H9 (cell line): Measurements from ENCODE around the gene GSE1. TPM values are rescaled to one million over a fixed set of nuclear protein-coding genes. Genes with fewer than 3 reads are reported as not detected.

Source experiments
- DNase-seq: peaks from one replicate; pipeline ENCODE4 v3.0.0-alpha.2; 2017
- H2AFZ ChIP-seq: one replicate; pipeline ENCODE4 v1.6.1; 2013; ENCODE audit warnings: mild to moderate bottlenecking, low read length, control low read depth, moderate library complexity
- H2AK5ac ChIP-seq: 2 replicates; pipeline ENCODE4 v1.6.1; 2013; ENCODE audit warnings: low read length, control low read depth, mixed read lengths; ENCODE audit not compliant: insufficient read length
- H2BK120ac ChIP-seq: one replicate; pipeline ENCODE4 v1.6.1; 2013; ENCODE audit warnings: low read depth, mild to moderate bottlenecking, low read length, control low read depth, inconsistent platforms; ENCODE audit not compliant: poor library complexity, severe bottlenecking
- H2BK12ac ChIP-seq: 2 replicates; pipeline ENCODE4 v1.6.1; 2013; ENCODE audit warnings: low read length, control low read depth, mixed read lengths, low read depth; ENCODE audit not compliant: insufficient read length
- H2BK15ac ChIP-seq: 2 replicates; pipeline ENCODE4 v1.6.1; 2013; ENCODE audit warnings: low read depth, low read length, control low read depth
- H2BK20ac ChIP-seq: one replicate; pipeline ENCODE4 v1.6.1; 2013; ENCODE audit warnings: low read depth, mild to moderate bottlenecking, low read length, control low read depth, inconsistent platforms; ENCODE audit not compliant: poor library complexity, severe bottlenecking
- H2BK5ac ChIP-seq: 2 replicates; pipeline ENCODE4 v1.6.1; 2013; ENCODE audit warnings: low read length, control low read depth, mixed read lengths; ENCODE audit not compliant: insufficient read length
- H3K14ac ChIP-seq: 2 replicates; pipeline ENCODE4 v1.6.1; 2013; ENCODE audit warnings: low read length, control low read depth; ENCODE audit not compliant: insufficient read depth
- H3K18ac ChIP-seq: 2 replicates; pipeline ENCODE4 v1.6.1; 2013; ENCODE audit warnings: low read depth, mild to moderate bottlenecking, mixed read lengths, low read length, control low read depth; ENCODE audit not compliant: insufficient read length
- H3K23ac ChIP-seq: 2 replicates; pipeline ENCODE4 v1.6.1; 2013; ENCODE audit warnings: low read length, control low read depth, mixed read lengths, low read depth; ENCODE audit not compliant: insufficient read length
- H3K23me2 ChIP-seq: 2 replicates; pipeline ENCODE4 v1.6.1; 2013; ENCODE audit warnings: low read depth, mild to moderate bottlenecking, mixed read lengths, low read length, control low read depth; ENCODE audit not compliant: insufficient read length, poor library complexity, severe bottlenecking
- H3K27ac ChIP-seq: 2 replicates; pipeline ENCODE4 v1.5.1; 2013; ENCODE audit warnings: low read length, control low read depth, mixed read lengths, low read depth; ENCODE audit not compliant: insufficient read length
- H3K27me3 ChIP-seq: 2 replicates; pipeline ENCODE4 v1.6.1; 2013; ENCODE audit warnings: low read length, control low read depth, inconsistent platforms; ENCODE audit not compliant: insufficient read depth
- H3K4ac ChIP-seq: 2 replicates; pipeline ENCODE4 v1.6.1; 2013; ENCODE audit warnings: low read depth, mild to moderate bottlenecking, control low read depth, inconsistent platforms, low read length, moderate library complexity
- H3K4me1 ChIP-seq: 2 replicates; pipeline ENCODE4 v1.6.1; 2013; ENCODE audit warnings: low read length, control low read depth, inconsistent platforms; ENCODE audit not compliant: insufficient read depth
- H3K4me2 ChIP-seq: 2 replicates; pipeline ENCODE4 v1.6.1; 2013; ENCODE audit warnings: low read length, control low read depth, mixed read lengths; ENCODE audit not compliant: insufficient read length, insufficient read depth
- H3K56ac ChIP-seq: 2 replicates; pipeline ENCODE4 v1.6.1; 2013; ENCODE audit warnings: low read depth, mild to moderate bottlenecking, mixed read lengths, low read length, control low read depth; ENCODE audit not compliant: insufficient read length
- H3K79me1 ChIP-seq: 2 replicates; pipeline ENCODE4 v1.6.1; 2013; ENCODE audit warnings: low read depth, mild to moderate bottlenecking, moderate library complexity, low read length, control low read depth, inconsistent platforms; ENCODE audit not compliant: insufficient read depth, poor library complexity, severe bottlenecking
- H3K79me2 ChIP-seq: 2 replicates; pipeline ENCODE4 v1.6.1; 2013; ENCODE audit warnings: low read length, control low read depth, inconsistent platforms; ENCODE audit not compliant: insufficient read depth
- H3K9ac ChIP-seq: 2 replicates; pipeline ENCODE4 v1.6.1; 2013; ENCODE audit warnings: low read length, control low read depth, mixed read lengths; ENCODE audit not compliant: insufficient read length; ENCODE audit errors: extremely low read depth
- H3K9me3 ChIP-seq: one replicate; pipeline ENCODE4 v1.6.1; 2013; ENCODE audit warnings: low read depth, low read length, inconsistent platforms; ENCODE audit not compliant: control insufficient read depth
- H3T11ph ChIP-seq: one replicate; pipeline ENCODE4 v1.6.1; 2013; ENCODE audit warnings: mild to moderate bottlenecking, low read length, control low read depth, inconsistent platforms
- H4K20me1 ChIP-seq: one replicate; pipeline ENCODE4 v1.6.1; 2013; ENCODE audit not compliant: control insufficient read depth, insufficient read length, insufficient read depth
- H4K5ac ChIP-seq: 2 replicates; pipeline ENCODE4 v1.6.1; 2013; ENCODE audit warnings: low read depth, mild to moderate bottlenecking, mixed read lengths, low read length, control low read depth; ENCODE audit not compliant: insufficient read length
- H4K8ac ChIP-seq: replicated peaks from 2 replicates; pipeline ENCODE4 v1.6.1; 2013; ENCODE audit warnings: low read length, control low read depth, mixed read lengths, low read depth; ENCODE audit not compliant: insufficient read length
- H4K91ac ChIP-seq: 2 replicates; pipeline ENCODE4 v1.6.1; 2013; ENCODE audit warnings: low read depth, mild to moderate bottlenecking, moderate library complexity, mixed read lengths, low read length, control low read depth; ENCODE audit not compliant: insufficient read length
- H3K27ac Mint-ChIP-seq, 3 experiments: 2 replicates in 2 of 3; 3 replicates in 1 of 3; pipeline ENCODE4 v1.8.0; 2020 to 2021; ENCODE audit warnings: mixed read lengths in 3 of 3, mild to moderate bottlenecking in 1 of 3, moderate library complexity in 1 of 3
- H3K27me3 Mint-ChIP-seq: 2 replicates; pipeline ENCODE4 v1.8.0; 2021; ENCODE audit warnings: low read depth, mild to moderate bottlenecking, moderate library complexity, mixed read lengths
- H3K36me3 Mint-ChIP-seq, 3 experiments: 2 replicates in 2 of 3; 3 replicates in 1 of 3; pipeline ENCODE4 v1.8.0; 2020 to 2021; ENCODE audit warnings: low read depth in 3 of 3, mixed read lengths in 3 of 3; ENCODE audit not compliant: insufficient read depth in 1 of 3
- H3K4me1 Mint-ChIP-seq, 2 experiments: 2 replicates each; pipeline ENCODE4 v1.8.0; 2020; ENCODE audit warnings: mixed read lengths in 2 of 2
- H3K4me3 Mint-ChIP-seq, 2 experiments: 2 replicates in 1 of 2; 3 replicates in 1 of 2; pipeline ENCODE4 v1.8.0; 2020 to 2021; ENCODE audit warnings: mild to moderate bottlenecking in 2 of 2, mixed read lengths in 2 of 2, moderate library complexity in 1 of 2
- H3K9me3 Mint-ChIP-seq, 2 experiments: 2 replicates in 1 of 2; 3 replicates in 1 of 2; pipeline ENCODE4 v1.8.0; 2020; ENCODE audit warnings: mild to moderate bottlenecking in 2 of 2, mixed read lengths in 2 of 2, moderate library complexity in 1 of 2
- WGBS: extraction: QIAGEN DNeasy Blood & Tissue Kit; methylation state at CpG from one replicate; pipeline ENCODE4 v1.1.7; 2013; ENCODE audit warnings: missing lambda C conversion rate, low lambda C conversion rate, mixed read lengths; ENCODE audit not compliant: insufficient read length; ENCODE audit errors: extremely low coverage; 5-methylcytosine and 5-hydroxymethylcytosine counted together
- total RNA-seq: library from RNA; stranded (reverse); gene quantifications from 2 replicates; pipeline ENCODE4 v1.2.1, GENCODE V29; 2021
- TF ChIP-seq, protein P1 (sequence below): fragments of 200-600 bp; sonication (generic); conservative IDR thresholded peaks from 3 replicates; pipeline ENCODE4 v1.8.0; 2021; ENCODE audit warnings: antibody characterized with exemption, mild to moderate bottlenecking

GSE1 gene
- total RNA-seq, 1 experiment from 2014 or later: 125 TPM

DNA sequence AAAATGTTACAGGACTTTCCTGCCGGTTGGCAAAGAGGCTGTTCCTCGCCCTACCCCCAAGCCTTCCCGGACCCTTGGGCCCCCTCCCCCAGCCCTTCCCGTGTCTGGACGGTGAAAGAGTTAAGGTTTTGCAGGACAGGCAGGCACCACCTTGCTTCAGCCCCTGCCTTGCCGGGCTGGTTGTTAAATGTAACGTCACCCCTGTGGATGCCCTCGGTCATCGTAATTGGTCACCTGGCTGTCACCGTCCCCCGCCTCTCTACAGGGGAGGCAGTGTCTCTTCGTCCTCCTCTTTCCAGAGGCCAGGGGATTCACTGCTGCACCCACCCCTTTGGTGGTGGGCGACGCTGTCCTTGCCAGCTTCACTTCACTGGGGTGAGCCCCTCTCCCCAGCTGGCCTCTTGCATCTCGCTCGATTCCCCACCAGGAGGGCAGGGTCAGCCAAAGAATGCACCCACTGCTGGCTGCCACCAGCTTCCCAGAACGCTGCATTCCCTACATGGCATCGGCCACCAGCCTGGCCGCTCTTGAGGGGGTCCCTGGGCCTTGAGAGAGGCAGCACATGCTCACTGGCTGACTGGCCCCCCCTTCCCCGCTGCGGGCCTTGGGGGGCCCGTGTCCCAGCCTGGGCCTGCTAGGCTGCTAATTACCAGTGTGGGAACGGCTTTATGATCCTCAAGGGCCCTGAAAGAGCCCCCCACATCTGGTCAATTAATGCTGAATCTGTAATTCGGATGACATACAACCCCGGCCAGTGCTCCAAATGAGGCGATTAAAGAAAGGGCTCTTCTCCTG lies 25.2 kb upstream of the GSE1 start:
- H4K91ac ChIP-seq: no peak overlapping the region
- no peak overlapping the region for H3K56ac ChIP-seq
- peaks cover 12% of the 10 kb centered on the region; the same call in 1 of the 2 replicates for H3K4me1 ChIP-seq
- Mint-ChIP-seq H3K4me3 (no peak overlapping the region; a peak in 1 of 5 replicates), H3K27ac (peak overlapping the region in 2 of 3 experiments; percentile 34 to 41; a peak in 2 of 7 replicates), H3K4me1 (peaks cover 57 to 60% of the 10 kb centered on the region in 2 experiments), H3K27me3 (peaks cover 17% of the 10 kb centered on the region), H3K36me3 (peaks cover 0 to 3% (median 0%) of the 10 kb centered on the region in 3 experiments; a peak in 2 of 7 replicates), H3K9me3 (no peaks in the 10 kb centered on the region; a peak in 1 of 5 replicates)
- H2BK20ac ChIP-seq: no peak overlapping the region
- H2BK5ac ChIP-seq: no peak overlapping the region
- no peaks in the 10 kb centered on the region for H4K20me1 ChIP-seq
- H3K9me3 ChIP-seq: no peaks in the 10 kb centered on the region
- no peak overlapping the region for H2AFZ ChIP-seq
- H2AK5ac ChIP-seq: no peak overlapping the region
- no peak overlapping the region for H3T11ph ChIP-seq
- TF ChIP-seq, protein P1, sequence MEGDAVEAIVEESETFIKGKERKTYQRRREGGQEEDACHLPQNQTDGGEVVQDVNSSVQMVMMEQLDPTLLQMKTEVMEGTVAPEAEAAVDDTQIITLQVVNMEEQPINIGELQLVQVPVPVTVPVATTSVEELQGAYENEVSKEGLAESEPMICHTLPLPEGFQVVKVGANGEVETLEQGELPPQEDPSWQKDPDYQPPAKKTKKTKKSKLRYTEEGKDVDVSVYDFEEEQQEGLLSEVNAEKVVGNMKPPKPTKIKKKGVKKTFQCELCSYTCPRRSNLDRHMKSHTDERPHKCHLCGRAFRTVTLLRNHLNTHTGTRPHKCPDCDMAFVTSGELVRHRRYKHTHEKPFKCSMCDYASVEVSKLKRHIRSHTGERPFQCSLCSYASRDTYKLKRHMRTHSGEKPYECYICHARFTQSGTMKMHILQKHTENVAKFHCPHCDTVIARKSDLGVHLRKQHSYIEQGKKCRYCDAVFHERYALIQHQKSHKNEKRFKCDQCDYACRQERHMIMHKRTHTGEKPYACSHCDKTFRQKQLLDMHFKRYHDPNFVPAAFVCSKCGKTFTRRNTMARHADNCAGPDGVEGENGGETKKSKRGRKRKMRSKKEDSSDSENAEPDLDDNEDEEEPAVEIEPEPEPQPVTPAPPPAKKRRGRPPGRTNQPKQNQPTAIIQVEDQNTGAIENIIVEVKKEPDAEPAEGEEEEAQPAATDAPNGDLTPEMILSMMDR: no peak
- H3K27ac ChIP-seq: no peak overlapping the region
- DNase-seq: no peak
- no peak overlapping the region for H2BK15ac ChIP-seq
- H3K79me2 ChIP-seq: peaks cover 5% of the 10 kb centered on the region; the same call in 1 of the 2 replicates
- H3K4ac ChIP-seq: no peak overlapping the region
- H3K27me3 ChIP-seq: no peaks in the 10 kb centered on the region; the same call in 1 of the 2 replicates
- no CpG with 5 or more reads among the region's 26 CpGs for WGBS
- H4K8ac ChIP-seq: no peak overlapping the region
- no peak overlapping the region for H2BK12ac ChIP-seq
- no peak overlapping the region for H3K9ac ChIP-seq
- H2BK120ac ChIP-seq: no peak overlapping the region
- H4K5ac ChIP-seq: no peak overlapping the region
- H3K14ac ChIP-seq: no peak overlapping the region
- H3K18ac ChIP-seq: no peak overlapping the region
- H3K23ac ChIP-seq: no peak overlapping the region
- H3K23me2 ChIP-seq: no peaks in the 10 kb centered on the region
- H3K4me2 ChIP-seq: no peak overlapping the region
- no peaks in the 10 kb centered on the region for H3K79me1 ChIP-seq
